LNCaP clone FGC (cell line): ENCODE results near the gene INSIG2.

Source experiments
- DNase-seq: peaks from one replicate; pipeline ENCODE4 v3.0.0-alpha.2; 2011; ENCODE audit warnings: low read depth
- H3K4me3 ChIP-seq: 2 replicates; pipeline ENCODE4 v1.5.1; 2011; ENCODE audit warnings: mild to moderate bottlenecking, low read depth, low read length, control low read depth
- TF ChIP-seq, protein P1 (sequence below): IDR thresholded peaks from 2 replicates; pipeline ENCODE4 v1.5.1; 2012; ENCODE audit warnings: mild to moderate bottlenecking; ENCODE audit not compliant: control insufficient read depth, insufficient read depth; ENCODE audit errors: extremely low read depth

INSIG2 gene

DNA sequence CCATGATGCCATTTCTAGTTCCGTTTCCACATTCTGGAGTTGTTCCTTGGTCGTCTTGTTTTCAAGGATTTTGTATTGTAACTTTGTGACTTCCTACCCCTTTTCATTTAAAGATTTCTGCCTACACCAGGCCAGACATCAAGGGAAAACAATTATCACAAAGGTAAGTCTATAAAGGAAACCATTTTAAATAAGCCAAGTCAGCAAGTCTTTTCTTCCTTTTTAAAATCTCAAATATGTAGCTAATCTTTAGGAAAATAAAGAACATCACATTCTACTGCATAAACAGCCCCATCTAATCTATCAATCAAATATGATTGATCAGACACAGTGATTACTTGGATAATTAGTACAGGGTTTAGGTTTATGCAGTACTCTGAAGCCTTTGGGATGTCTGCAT is 35.8 kb upstream of the INSIG2 start:
- TF ChIP-seq, protein P1, sequence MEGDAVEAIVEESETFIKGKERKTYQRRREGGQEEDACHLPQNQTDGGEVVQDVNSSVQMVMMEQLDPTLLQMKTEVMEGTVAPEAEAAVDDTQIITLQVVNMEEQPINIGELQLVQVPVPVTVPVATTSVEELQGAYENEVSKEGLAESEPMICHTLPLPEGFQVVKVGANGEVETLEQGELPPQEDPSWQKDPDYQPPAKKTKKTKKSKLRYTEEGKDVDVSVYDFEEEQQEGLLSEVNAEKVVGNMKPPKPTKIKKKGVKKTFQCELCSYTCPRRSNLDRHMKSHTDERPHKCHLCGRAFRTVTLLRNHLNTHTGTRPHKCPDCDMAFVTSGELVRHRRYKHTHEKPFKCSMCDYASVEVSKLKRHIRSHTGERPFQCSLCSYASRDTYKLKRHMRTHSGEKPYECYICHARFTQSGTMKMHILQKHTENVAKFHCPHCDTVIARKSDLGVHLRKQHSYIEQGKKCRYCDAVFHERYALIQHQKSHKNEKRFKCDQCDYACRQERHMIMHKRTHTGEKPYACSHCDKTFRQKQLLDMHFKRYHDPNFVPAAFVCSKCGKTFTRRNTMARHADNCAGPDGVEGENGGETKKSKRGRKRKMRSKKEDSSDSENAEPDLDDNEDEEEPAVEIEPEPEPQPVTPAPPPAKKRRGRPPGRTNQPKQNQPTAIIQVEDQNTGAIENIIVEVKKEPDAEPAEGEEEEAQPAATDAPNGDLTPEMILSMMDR = no peak
- no peak for DNase-seq
- H3K4me3 ChIP-seq = no peak overlapping the region

DNA sequence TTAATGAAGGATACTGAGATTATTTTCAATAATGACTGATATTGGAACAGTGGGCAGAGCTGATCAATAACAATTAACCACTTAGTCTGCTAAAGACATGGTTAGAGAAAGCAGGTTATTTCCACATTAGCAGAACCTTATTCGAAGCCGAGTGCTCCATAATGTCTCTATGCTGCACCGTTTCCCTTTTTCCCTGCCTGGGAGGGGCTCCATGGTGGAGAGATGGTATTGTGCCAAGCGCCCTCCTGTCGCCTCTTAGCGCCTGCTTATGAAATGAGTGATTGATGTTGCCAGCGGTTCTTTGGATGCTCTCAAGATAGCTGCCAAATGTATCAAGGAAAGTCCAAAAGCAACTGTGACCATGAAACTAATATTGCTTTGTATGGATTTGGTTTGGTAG is 34.6 kb upstream of the INSIG2 start:
- TF ChIP-seq, protein P1 = no peak
- H3K4me3 ChIP-seq = no peak overlapping the region
- no peak for DNase-seq

DNA sequence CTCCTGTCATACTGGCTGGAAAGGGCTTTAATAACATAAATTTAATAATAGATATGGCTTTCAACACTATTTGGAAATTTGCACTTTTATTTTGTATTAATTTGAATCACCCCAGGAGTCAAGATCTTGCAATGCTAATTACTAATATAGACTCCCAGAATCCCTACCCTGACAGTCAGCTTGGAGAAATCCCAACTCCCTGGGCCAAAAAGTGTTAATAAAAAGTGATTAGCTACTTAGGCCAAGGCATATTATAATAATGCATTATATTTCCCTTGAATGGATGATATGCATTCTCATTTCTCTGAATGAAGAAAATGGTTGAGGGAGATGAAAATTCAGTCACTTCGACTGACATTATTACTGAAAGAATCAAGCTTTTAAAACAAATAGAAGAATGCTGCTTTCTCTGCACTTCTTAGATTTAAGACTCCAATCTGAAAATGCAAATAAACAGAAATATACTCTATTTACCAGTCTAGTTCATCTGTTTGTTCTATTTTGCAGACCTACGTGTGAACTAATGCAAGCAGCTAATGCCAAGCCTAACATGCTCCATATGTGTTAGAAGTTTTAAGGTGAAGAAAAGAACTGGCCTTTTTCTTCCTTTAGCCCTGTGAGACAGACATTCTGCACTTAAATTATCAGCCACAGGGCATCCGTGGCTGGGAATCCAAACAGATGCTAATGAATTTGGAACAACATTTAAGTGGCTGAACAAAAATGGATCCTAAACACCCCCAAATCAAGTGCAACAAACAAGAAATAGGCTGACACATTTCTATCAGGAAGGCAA is 33.9 kb upstream of the INSIG2 start:
- H3K4me3 ChIP-seq = no peak overlapping the region
- no peak for DNase-seq
- TF ChIP-seq, protein P1 = no peak

- DNase-seq = no peak
- TF ChIP-seq, protein P1 = no peak
- H3K4me3 ChIP-seq = no peak overlapping the region
Observed at GRCh38 chr2:118055512-118056164, 32.6 kb upstream of the INSIG2 start.

- TF ChIP-seq, protein P1 = no peak
- H3K4me3 ChIP-seq = no peak overlapping the region
- no peak for DNase-seq
Observed at GRCh38 chr2:118056165-118056534, 32.1 kb upstream of the INSIG2 start.

- no peak for DNase-seq
Observed at GRCh38 chr2:118056801-118057200, 31.5 kb upstream of the INSIG2 start.

More at GRCh38 chr2:118056801-118057200, 31.5 kb upstream of the INSIG2 start:
- H3K4me3 ChIP-seq = no peak overlapping the region
- TF ChIP-seq, protein P1 = no peak
